ENCODE measurements around the gene B9D1. TPM values are rescaled to one million over a fixed set of nuclear protein-coding genes. Genes with fewer than 3 reads are reported as not detected.

Gene B9D1
- total RNA-seq, 1 experiment from 2014 or later: 31.9 TPM

- ATAC-seq: no peak
- Mint-ChIP-seq H3K4me1 (peaks cover 8% of the 10 kb centered on the region), H3K36me3 (peaks cover 31% of the 10 kb centered on the region), H3K9me3 (no peaks in the 10 kb centered on the region), H3K4me3 (no peak overlapping the region), H3K27me3 (ENCODE audit: low read depth) (no peaks in the 10 kb centered on the region), H3K27ac (peak overlapping the region; percentile 64; the same call in 1 of the 2 replicates)
- ChIA-PET CTCF (interaction anchor here (0.6 to 1.9 kb wide), 4 partner anchors 12 to 40 kb away, joined by 4 to 11 read pairs (median 4); no protein-coding TSS in a partner anchor), POLR2A (interaction anchor here (0.9 kb wide), 1 partner anchor 9 kb away, joined by 3 read pairs; no protein-coding TSS in a partner anchor)
- TF ChIP-seq NR3C1 (CRISPR knock-in tag; conservative IDR thresholded peaks at IDR 0.05; ENCODE audit: low read depth): no peak
- TF ChIP-seq ATF3 (CRISPR knock-in tag; conservative IDR thresholded peaks at IDR 0.05): no peak
- no peak for TF ChIP-seq ATF2 (CRISPR knock-in tag; IDR thresholded peaks at IDR 0.05; ENCODE audit: borderline replicate concordance, low read depth)
- no peak for TF ChIP-seq NR1H2 (CRISPR knock-in tag; IDR thresholded peaks at IDR 0.05)
- no peak for TF ChIP-seq RORB (CRISPR knock-in tag; IDR thresholded peaks at IDR 0.05)
- no peak for TF ChIP-seq ZSCAN18 (CRISPR knock-in tag; IDR thresholded peaks at IDR 0.05)
- no peak for TF ChIP-seq ZNF423 (CRISPR knock-in tag; IDR thresholded peaks at IDR 0.05)
- TF ChIP-seq GTF2I (CRISPR knock-in tag; conservative IDR thresholded peaks at IDR 0.05): no peak
- no peak for TF ChIP-seq ETV6 (CRISPR knock-in tag; IDR thresholded peaks at IDR 0.05)
- TF ChIP-seq FOXP4 (CRISPR knock-in tag; IDR thresholded peaks at IDR 0.05): no peak
- no peak for TF ChIP-seq CBFB (CRISPR knock-in tag; IDR thresholded peaks at IDR 0.05; ENCODE audit: low read depth)
- no peak for TF ChIP-seq SMAD3 (CRISPR knock-in tag; IDR thresholded peaks at IDR 0.05; ENCODE audit: borderline replicate concordance)
- TF ChIP-seq FOXP1 (CRISPR knock-in tag; IDR thresholded peaks at IDR 0.05; ENCODE audit: borderline replicate concordance): no peak
- no peak for TF ChIP-seq FOXJ3 (CRISPR knock-in tag; IDR thresholded peaks at IDR 0.05; ENCODE audit: borderline replicate concordance)
- TF ChIP-seq GRHL2 (CRISPR knock-in tag; IDR thresholded peaks at IDR 0.05; ENCODE audit: insufficient replicate concordance, severe bottlenecking): no peak
- no peak for TF ChIP-seq ZNF671 (CRISPR knock-in tag; IDR thresholded peaks at IDR 0.05)
- TF ChIP-seq ZNF232 (CRISPR knock-in tag; IDR thresholded peaks at IDR 0.05): no peak
- DNase-seq (ENCODE audit: low spot score): no peak
Observed at GRCh38 chr17:19309701-19310100, 52.8 kb downstream of the B9D1 start.

GRCh38 chr17:19308398-19308797 lies 54.1 kb downstream of the B9D1 start:
- H3K4me1 Mint-ChIP-seq: peaks cover 8% of the 10 kb centered on the region
- no peak for TF ChIP-seq EMX1 (CRISPR knock-in tag; IDR thresholded peaks at IDR 0.05)
- CTCF ChIA-PET: interaction anchor here (1.0 to 1.9 kb wide), 3 partner anchors 13 to 138 kb away, joined by 3 to 11 read pairs (median 5); no protein-coding TSS in a partner anchor
- POLR2A ChIA-PET: no interaction called here
- H3K4me3 Mint-ChIP-seq: no peak overlapping the region
- DNase-seq (ENCODE audit: low spot score) (no peak), ATAC-seq (no peak)
- no peaks in the 10 kb centered on the region for H3K27me3 Mint-ChIP-seq (ENCODE audit: low read depth)
- H3K36me3 Mint-ChIP-seq: peaks cover 24% of the 10 kb centered on the region
- H3K9me3 Mint-ChIP-seq: no peaks in the 10 kb centered on the region
- H3K27ac Mint-ChIP-seq: peak overlapping the region; percentile 65

- TF ChIP-seq ELF4 (CRISPR knock-in tag; IDR thresholded peaks at IDR 0.05; ENCODE audit: low read depth) (no peak), NR3C1 (CRISPR knock-in tag; conservative IDR thresholded peaks at IDR 0.05; ENCODE audit: low read depth) (no peak), TP53 (CRISPR knock-in tag; IDR thresholded peaks at IDR 0.05) (no peak), ERG (CRISPR knock-in tag; IDR thresholded peaks at IDR 0.05) (no peak), MXD4 (CRISPR knock-in tag; IDR thresholded peaks at IDR 0.05; ENCODE audit: borderline replicate concordance) (no peak), ZMAT4 (CRISPR knock-in tag; IDR thresholded peaks at IDR 0.05) (no peak), ZNF671 (CRISPR knock-in tag; IDR thresholded peaks at IDR 0.05) (no peak)
- Mint-ChIP-seq H3K27ac (peak overlapping the region; percentile 66; the same call in 1 of the 2 replicates), H3K36me3 (peaks cover 15% of the 10 kb centered on the region), H3K9me3 (no peaks in the 10 kb centered on the region), H3K4me1 (peaks cover 8% of the 10 kb centered on the region), H3K4me3 (no peak overlapping the region), H3K27me3 (ENCODE audit: low read depth) (no peaks in the 10 kb centered on the region)
- POLR2A ChIA-PET: interaction anchor here (0.6 to 0.7 kb wide), 2 partner anchors 15 to 61 kb away, joined by 3 to 10 read pairs; no protein-coding TSS in a partner anchor
- no peak for DNase-seq (ENCODE audit: low spot score)
- no peak for ATAC-seq
- CTCF ChIA-PET: no interaction called here
Observed at GRCh38 chr17:19307521-19307920, 55.0 kb downstream of the B9D1 start.

Measured in WTC11 (cell line).